ENCODE measurements around the gene ZNF638.

Gene ZNF638

GRCh38 chr2:71457123-71457915, 125.7 kb downstream of the ZNF638 start:
- peak overlapping the region in 1 of 2 experiments; percentile 18 for H2BK12ac ChIP-seq (ENCODE audit: low read length in 2 of 2)
- no peak overlapping the region for H2BK120ac ChIP-seq (ENCODE audit: low read depth, low read length)
- H3K27me3 ChIP-seq (ENCODE audit: control insufficient read depth in 1 of 2, insufficient read depth in 1 of 2, low read length in 2 of 2): peaks cover 0 to 43% of the 10 kb centered on the region in 2 experiments
- H3K27ac ChIP-seq (ENCODE audit: low read length, poor library complexity, severe bottlenecking): peak overlapping the region; percentile 98
- H2AK5ac ChIP-seq (ENCODE audit: low read length, severe bottlenecking): peak overlapping the region; percentile 40
- H4K8ac ChIP-seq (ENCODE audit: low read length): no peak overlapping the region
- H2AFZ ChIP-seq (ENCODE audit: low read depth, low read length): no peak overlapping the region
- H3K4me3 ChIP-seq (ENCODE audit: insufficient read depth in 1 of 2, low read depth in 1 of 2, low read length in 2 of 2): no peak overlapping the region
- H3K36me3 ChIP-seq (ENCODE audit: control insufficient read depth in 1 of 2, insufficient read depth in 2 of 2, low read depth in 1 of 2, low read length in 2 of 2): peaks cover 0 to 19% of the 10 kb centered on the region in 2 experiments
- H3K9ac ChIP-seq (ENCODE audit: low read length): no peak overlapping the region
- H3K4me1 ChIP-seq (ENCODE audit: control insufficient read depth, insufficient read depth, low read depth, low read length): peaks cover 56% of the 10 kb centered on the region
- H3K4ac ChIP-seq (ENCODE audit: low read depth in 1 of 2, low read length in 2 of 2): no peak overlapping the region
- WGBS: 91% methylated on average over 8 of the region's 9 CpGs
- H2BK5ac ChIP-seq (ENCODE audit: low read depth, low read length, poor library complexity, severe bottlenecking): no peak overlapping the region
- H3K9me3 ChIP-seq (ENCODE audit: control insufficient read depth, low read length): no peaks in the 10 kb centered on the region
- no peak for DNase-seq
- no peak overlapping the region for H3K18ac ChIP-seq (ENCODE audit: low read depth in 1 of 2, low read length in 2 of 2)
- H3K14ac ChIP-seq (ENCODE audit: low read length in 2 of 2): no peak overlapping the region
- H4K91ac ChIP-seq (ENCODE audit: low read length): no peak overlapping the region
- no peak overlapping the region for H3K23ac ChIP-seq (ENCODE audit: low read length in 2 of 2)
- peaks cover 9% of the 10 kb centered on the region for H3K79me1 ChIP-seq (replicated peaks; ENCODE audit: low read length, poor library complexity, severe bottlenecking)
- H3K4me2 ChIP-seq (ENCODE audit: low read length, poor library complexity, severe bottlenecking): no peak overlapping the region
- H2BK15ac ChIP-seq (ENCODE audit: low read depth, poor library complexity, severe bottlenecking): no peak overlapping the region

GRCh38 chr2:71457923-71458322, 126.3 kb downstream of the ZNF638 start:
- Histone ChIP-seq H2BK15ac (ENCODE audit: low read depth, poor library complexity, severe bottlenecking) (no peak overlapping the region), H3K4ac (ENCODE audit: low read depth in 1 of 2, low read length in 2 of 2) (no peak overlapping the region), H3K27ac (ENCODE audit: low read length, poor library complexity, severe bottlenecking) (peak overlapping the region; percentile 98), H3K4me3 (ENCODE audit: insufficient read depth in 1 of 2, low read depth in 1 of 2, low read length in 2 of 2) (no peak overlapping the region), H3K36me3 (ENCODE audit: control insufficient read depth in 1 of 2, insufficient read depth in 2 of 2, low read depth in 1 of 2, low read length in 2 of 2) (peaks cover 0 to 23% of the 10 kb centered on the region in 2 experiments), H2BK5ac (ENCODE audit: low read depth, low read length, poor library complexity, severe bottlenecking) (no peak overlapping the region), H3K14ac (ENCODE audit: low read length in 2 of 2) (no peak overlapping the region), H3K27me3 (ENCODE audit: control insufficient read depth in 1 of 2, insufficient read depth in 1 of 2, low read length in 2 of 2) (peaks cover 0 to 49% of the 10 kb centered on the region in 2 experiments), H3K9me3 (ENCODE audit: control insufficient read depth, low read length) (peaks cover 6% of the 10 kb centered on the region), H2AFZ (ENCODE audit: low read depth, low read length) (no peak overlapping the region), H3K4me2 (ENCODE audit: low read length, poor library complexity, severe bottlenecking) (no peak overlapping the region), H3K4me1 (ENCODE audit: control insufficient read depth, insufficient read depth, low read depth, low read length) (peaks cover 61% of the 10 kb centered on the region), H2BK12ac (ENCODE audit: low read length in 2 of 2) (no peak overlapping the region), H3K79me1 (replicated peaks; ENCODE audit: low read length, poor library complexity, severe bottlenecking) (peaks cover 9% of the 10 kb centered on the region), H2AK5ac (ENCODE audit: low read length, severe bottlenecking) (peak overlapping the region; percentile 40), H3K23ac (ENCODE audit: low read length in 2 of 2) (no peak overlapping the region), H4K91ac (ENCODE audit: low read length) (no peak overlapping the region), H3K18ac (ENCODE audit: low read depth in 1 of 2, low read length in 2 of 2) (no peak overlapping the region), H3K9ac (ENCODE audit: low read length) (no peak overlapping the region), H4K8ac (ENCODE audit: low read length) (no peak overlapping the region), H2BK120ac (ENCODE audit: low read depth, low read length) (no peak overlapping the region)
- WGBS: 86% methylated on average over 4 of the region's 4 CpGs
- DNase-seq: no peak

GRCh38 chr2:71458413-71459083, 127.0 kb downstream of the ZNF638 start:
- no peak overlapping the region for H2BK120ac ChIP-seq (ENCODE audit: low read depth, low read length)
- no peak overlapping the region for H4K8ac ChIP-seq (ENCODE audit: low read length)
- H3K9me3 ChIP-seq (ENCODE audit: control insufficient read depth, low read length): peaks cover 8% of the 10 kb centered on the region
- H3K9ac ChIP-seq (ENCODE audit: low read length): no peak overlapping the region
- H2AFZ ChIP-seq (ENCODE audit: low read depth, low read length): no peak overlapping the region
- no peak overlapping the region for H3K14ac ChIP-seq (ENCODE audit: low read length in 2 of 2)
- H3K4me2 ChIP-seq (ENCODE audit: low read length, poor library complexity, severe bottlenecking): no peak overlapping the region
- H2BK15ac ChIP-seq (ENCODE audit: low read depth, poor library complexity, severe bottlenecking): no peak overlapping the region
- no peak overlapping the region for H3K18ac ChIP-seq (ENCODE audit: low read depth in 1 of 2, low read length in 2 of 2)
- H3K36me3 ChIP-seq (ENCODE audit: control insufficient read depth in 1 of 2, insufficient read depth in 2 of 2, low read depth in 1 of 2, low read length in 2 of 2): peaks cover 0 to 29% of the 10 kb centered on the region in 2 experiments
- H3K4me1 ChIP-seq (ENCODE audit: control insufficient read depth, insufficient read depth, low read depth, low read length): peaks cover 67% of the 10 kb centered on the region
- no peak overlapping the region for H3K23ac ChIP-seq (ENCODE audit: low read length in 2 of 2)
- H3K79me1 ChIP-seq (replicated peaks; ENCODE audit: low read length, poor library complexity, severe bottlenecking): peaks cover 11% of the 10 kb centered on the region
- H3K4me3 ChIP-seq (ENCODE audit: insufficient read depth in 1 of 2, low read depth in 1 of 2, low read length in 2 of 2): no peak overlapping the region
- DNase-seq: peak; percentile 70
- no peak overlapping the region for H4K91ac ChIP-seq (ENCODE audit: low read length)
- no peak overlapping the region for H2BK5ac ChIP-seq (ENCODE audit: low read depth, low read length, poor library complexity, severe bottlenecking)
- peak overlapping the region; percentile 86 for H2AK5ac ChIP-seq (ENCODE audit: low read length, severe bottlenecking)
- peaks cover 0 to 55% of the 10 kb centered on the region in 2 experiments for H3K27me3 ChIP-seq (ENCODE audit: control insufficient read depth in 1 of 2, insufficient read depth in 1 of 2, low read length in 2 of 2)
- 75% methylated on average over 7 of the region's 7 CpGs for WGBS
- H2BK12ac ChIP-seq (ENCODE audit: low read length in 2 of 2): no peak overlapping the region
- peak overlapping the region; percentile 78 for H3K27ac ChIP-seq (ENCODE audit: low read length, poor library complexity, severe bottlenecking)
- no peak overlapping the region for H3K4ac ChIP-seq (ENCODE audit: low read depth in 1 of 2, low read length in 2 of 2)

- Histone ChIP-seq H3K9me3 (ENCODE audit: control insufficient read depth, low read length) (peaks cover 9% of the 10 kb centered on the region), H4K8ac (ENCODE audit: low read length) (no peak overlapping the region), H3K4me3 (ENCODE audit: insufficient read depth in 1 of 2, low read depth in 1 of 2, low read length in 2 of 2) (no peak overlapping the region), H2BK15ac (ENCODE audit: low read depth, poor library complexity, severe bottlenecking) (no peak overlapping the region), H2AK5ac (ENCODE audit: low read length, severe bottlenecking) (peak overlapping the region; percentile 25), H3K9ac (ENCODE audit: low read length) (no peak overlapping the region), H2BK120ac (ENCODE audit: low read depth, low read length) (no peak overlapping the region), H3K23ac (ENCODE audit: low read length in 2 of 2) (no peak overlapping the region), H3K18ac (ENCODE audit: low read depth in 1 of 2, low read length in 2 of 2) (no peak overlapping the region), H2AFZ (ENCODE audit: low read depth, low read length) (no peak overlapping the region), H3K79me1 (replicated peaks; ENCODE audit: low read length, poor library complexity, severe bottlenecking) (peaks cover 13% of the 10 kb centered on the region), H2BK5ac (ENCODE audit: low read depth, low read length, poor library complexity, severe bottlenecking) (no peak overlapping the region), H3K4ac (ENCODE audit: low read depth in 1 of 2, low read length in 2 of 2) (no peak overlapping the region), H2BK12ac (ENCODE audit: low read length in 2 of 2) (no peak overlapping the region), H4K91ac (ENCODE audit: low read length) (no peak overlapping the region), H3K4me1 (ENCODE audit: control insufficient read depth, insufficient read depth, low read depth, low read length) (peaks cover 66% of the 10 kb centered on the region), H3K27me3 (ENCODE audit: control insufficient read depth in 1 of 2, insufficient read depth in 1 of 2, low read length in 2 of 2) (peaks cover 0 to 57% of the 10 kb centered on the region in 2 experiments), H3K36me3 (ENCODE audit: control insufficient read depth in 1 of 2, insufficient read depth in 2 of 2, low read depth in 1 of 2, low read length in 2 of 2) (peaks cover 0 to 29% of the 10 kb centered on the region in 2 experiments), H3K4me2 (ENCODE audit: low read length, poor library complexity, severe bottlenecking) (no peak overlapping the region), H3K27ac (ENCODE audit: low read length, poor library complexity, severe bottlenecking) (peak overlapping the region; percentile 1), H3K14ac (ENCODE audit: low read length in 2 of 2) (no peak overlapping the region)
- 80% methylated on average over 2 of the region's 2 CpGs for WGBS
- no peak for DNase-seq
Observed at GRCh38 chr2:71459084-71459431, 127.5 kb downstream of the ZNF638 start.
